Spleen (tissue), 7 donors: ENCODE results near the gene COLGALT1.

Experiments used
- POLR2A ChIP-seq, 3 donors: fragments of 450-650 bp; IDR thresholded peaks; one replicate each; pipeline ENCODE4 v1.5.1; 2017; ENCODE audit warnings: antibody characterized with exemption in 3 of 3, mild to moderate bottlenecking in 1 of 3
- POLR2AphosphoS5 ChIP-seq, 3 donors: sonication (generic); formaldehyde crosslinking; IDR thresholded peaks; one replicate each; pipeline ENCODE4 v1.5.1; 2017; ENCODE audit warnings: antibody characterized with exemption in 3 of 3
- TF ChIP-seq, protein P1 (sequence below), 11 experiments: fragments of 200-600 bp in 7 of 11; fragments of 450-650 bp in 4 of 11; sonication (generic) in 4 of 11; IDR thresholded peaks in 8 of 11; conservative IDR thresholded peaks in 3 of 11; 1 replicate in 7 of 11; 2 replicates in 4 of 11; pipeline versions ENCODE4 v1.4.0 to v1.8.0; 2016 to 2021; ENCODE audit warnings: antibody characterized with exemption in 11 of 11, inconsistent platforms in 4 of 11, mild to moderate bottlenecking in 1 of 11
- donor health status: DM: no; HTN: no; CAD: no; lungs with moderate emphysema.
- donor health status: DM: no; HTN: no; CAD: no.
- donor health status: DM: no; HTN: no; CAD: no.

DNA sequence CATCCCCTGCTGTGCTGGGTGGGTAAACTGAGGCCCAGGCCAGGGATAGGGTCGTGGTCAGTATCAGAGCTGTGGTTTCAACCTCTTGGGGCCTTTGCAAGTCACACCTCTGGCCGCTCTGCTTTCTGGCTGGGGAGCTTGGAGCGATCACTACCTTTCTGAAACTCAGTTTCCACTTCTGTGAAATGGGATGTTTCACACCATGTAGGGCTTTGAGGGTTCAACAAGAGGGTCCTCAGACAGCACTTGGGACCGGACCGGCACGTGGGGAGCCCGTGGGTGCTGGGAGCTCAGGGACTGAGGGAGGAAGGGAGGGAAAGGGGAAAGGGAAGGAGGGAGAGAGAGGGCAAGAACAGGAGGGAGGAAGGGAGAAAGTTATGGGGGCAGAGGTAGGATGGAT lies 22.9 kb upstream of the COLGALT1 start:
- TF ChIP-seq, protein P1, sequence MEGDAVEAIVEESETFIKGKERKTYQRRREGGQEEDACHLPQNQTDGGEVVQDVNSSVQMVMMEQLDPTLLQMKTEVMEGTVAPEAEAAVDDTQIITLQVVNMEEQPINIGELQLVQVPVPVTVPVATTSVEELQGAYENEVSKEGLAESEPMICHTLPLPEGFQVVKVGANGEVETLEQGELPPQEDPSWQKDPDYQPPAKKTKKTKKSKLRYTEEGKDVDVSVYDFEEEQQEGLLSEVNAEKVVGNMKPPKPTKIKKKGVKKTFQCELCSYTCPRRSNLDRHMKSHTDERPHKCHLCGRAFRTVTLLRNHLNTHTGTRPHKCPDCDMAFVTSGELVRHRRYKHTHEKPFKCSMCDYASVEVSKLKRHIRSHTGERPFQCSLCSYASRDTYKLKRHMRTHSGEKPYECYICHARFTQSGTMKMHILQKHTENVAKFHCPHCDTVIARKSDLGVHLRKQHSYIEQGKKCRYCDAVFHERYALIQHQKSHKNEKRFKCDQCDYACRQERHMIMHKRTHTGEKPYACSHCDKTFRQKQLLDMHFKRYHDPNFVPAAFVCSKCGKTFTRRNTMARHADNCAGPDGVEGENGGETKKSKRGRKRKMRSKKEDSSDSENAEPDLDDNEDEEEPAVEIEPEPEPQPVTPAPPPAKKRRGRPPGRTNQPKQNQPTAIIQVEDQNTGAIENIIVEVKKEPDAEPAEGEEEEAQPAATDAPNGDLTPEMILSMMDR (IDR thresholded peaks at IDR 0.05 in 8 of 11, conservative IDR thresholded peaks at IDR 0.05 in 3 of 11): no peak
- no peak for TF ChIP-seq POLR2A (IDR thresholded peaks at IDR 0.05)
- TF ChIP-seq POLR2AphosphoS5 (IDR thresholded peaks at IDR 0.05): no peak
